Measurements from ENCODE around the gene THOC3. TPM values are rescaled to one million over a fixed set of nuclear protein-coding genes. Genes with fewer than 3 reads are reported as not detected.

THOC3 gene
- polyA plus RNA-seq, 3 donors = 63.0 to 106 (median 93.0) TPM

Other genes with a start within 250 kb of the THOC3 start
- gene CPLX2, start 96.7 kb downstream of the THOC3 start, polyA plus RNA-seq (ENCODE audit: insufficient read length in 3 of 3) = under 1 TPM; 0.03 to 0.17 (median 0.15) TPM